Adipocyte (in vitro differentiated cells): ENCODE measurements around the gene INS.
A peak's percentile ranks its signal among the peaks of the same experiment; 100 is the strongest.

Experiments used
- DNase-seq: peaks from one replicate; pipeline ENCODE4 v3.0.0-alpha.2; 2015; ENCODE audit warnings: low read depth
- H3K27me3 ChIP-seq: replicated peaks from 2 replicates; pipeline ENCODE4 v1.7.0; 2013; ENCODE audit warnings: mild to moderate bottlenecking, low read length, moderate library complexity; ENCODE audit not compliant: control insufficient read depth, insufficient read depth
- H3K36me3 ChIP-seq: 2 replicates; pipeline ENCODE4 v1.7.0; 2013; ENCODE audit warnings: low read length, mild to moderate bottlenecking, moderate library complexity; ENCODE audit not compliant: control insufficient read depth, insufficient read depth, severe bottlenecking
- H3K4me1 ChIP-seq: 2 replicates; pipeline ENCODE4 v1.7.0; 2013; ENCODE audit warnings: mild to moderate bottlenecking, low read length, moderate library complexity; ENCODE audit not compliant: control insufficient read depth, insufficient read depth
- H3K4me3 ChIP-seq: 2 replicates; pipeline ENCODE4 v1.7.0; 2013; ENCODE audit warnings: mild to moderate bottlenecking, low read length, moderate library complexity
- H3K9ac ChIP-seq: 2 replicates; pipeline ENCODE4 v1.7.0; 2013; ENCODE audit warnings: mild to moderate bottlenecking, low read length, moderate library complexity
- H3K9me3 ChIP-seq: 2 replicates; pipeline ENCODE4 v1.7.0; 2013; ENCODE audit warnings: mild to moderate bottlenecking, low read length, moderate library complexity; ENCODE audit not compliant: control insufficient read depth

INS gene

DNA sequence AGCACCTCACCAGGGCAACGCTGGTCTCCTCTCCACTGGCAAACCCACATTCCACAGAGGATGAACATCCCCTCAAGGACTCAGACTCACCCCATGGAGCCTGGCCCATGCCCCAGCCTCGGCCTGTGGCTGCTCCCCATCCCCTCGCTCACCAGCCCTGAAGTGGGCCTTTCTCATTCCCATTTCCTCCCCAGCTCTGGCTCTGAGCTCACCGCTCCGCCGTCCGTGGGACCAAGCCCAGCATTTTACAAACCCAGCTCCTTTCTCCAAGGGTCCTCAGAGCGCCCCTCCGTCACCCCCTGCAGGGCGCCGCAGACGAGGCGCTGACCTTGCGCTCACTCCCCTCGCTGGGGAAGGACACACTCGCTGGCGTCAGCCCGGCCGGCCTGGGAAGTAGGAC lies 15.0 kb downstream of the INS start:
- H3K9ac ChIP-seq: no peak overlapping the region
- no peaks in the 10 kb centered on the region for H3K9me3 ChIP-seq
- H3K36me3 ChIP-seq: no peaks in the 10 kb centered on the region
- peaks cover 14% of the 10 kb centered on the region for H3K4me1 ChIP-seq
- H3K27me3 ChIP-seq: peaks cover 75% of the 10 kb centered on the region
- no peak overlapping the region for H3K4me3 ChIP-seq
- DNase-seq: no peak

DNA sequence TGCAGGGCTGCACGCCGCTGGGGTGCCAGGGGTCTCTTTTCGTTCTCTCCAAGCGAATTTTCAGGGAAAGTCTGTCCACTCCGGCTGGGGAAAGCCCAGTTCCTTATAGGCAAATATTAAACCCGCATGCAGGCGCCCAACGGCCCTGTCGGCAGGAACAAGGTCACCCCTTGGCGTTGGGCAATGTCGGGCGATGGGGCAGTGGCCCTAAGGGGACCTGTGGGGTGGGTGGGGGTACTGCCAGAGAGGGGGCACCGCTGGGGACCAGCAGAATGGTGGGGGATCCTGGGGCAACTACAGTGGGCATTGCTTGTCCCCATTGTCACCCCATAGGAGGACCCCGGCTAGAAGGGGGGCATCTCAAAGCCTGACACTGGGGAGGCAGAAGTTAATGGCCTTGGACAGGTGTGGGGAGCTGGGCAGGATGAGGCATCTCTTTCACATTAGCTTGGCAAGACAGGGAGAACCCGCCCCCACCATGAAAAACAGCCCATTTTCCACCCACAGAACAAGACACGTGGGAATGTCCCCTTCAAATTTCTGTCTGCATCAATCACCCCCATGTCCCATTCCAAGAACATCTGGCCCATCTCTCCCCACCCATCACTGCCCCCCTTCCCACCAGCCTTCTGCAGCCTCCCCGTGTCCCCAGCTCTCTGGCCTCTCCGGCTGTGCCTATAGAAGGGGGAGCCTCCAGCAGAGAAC lies 16.3 kb downstream of the INS start:
- Histone ChIP-seq H3K27me3 (peaks cover 62% of the 10 kb centered on the region), H3K4me1 (peaks cover 14% of the 10 kb centered on the region), H3K36me3 (no peaks in the 10 kb centered on the region), H3K4me3 (no peak overlapping the region), H3K9ac (no peak overlapping the region), H3K9me3 (no peaks in the 10 kb centered on the region)
- no peak for DNase-seq

DNA sequence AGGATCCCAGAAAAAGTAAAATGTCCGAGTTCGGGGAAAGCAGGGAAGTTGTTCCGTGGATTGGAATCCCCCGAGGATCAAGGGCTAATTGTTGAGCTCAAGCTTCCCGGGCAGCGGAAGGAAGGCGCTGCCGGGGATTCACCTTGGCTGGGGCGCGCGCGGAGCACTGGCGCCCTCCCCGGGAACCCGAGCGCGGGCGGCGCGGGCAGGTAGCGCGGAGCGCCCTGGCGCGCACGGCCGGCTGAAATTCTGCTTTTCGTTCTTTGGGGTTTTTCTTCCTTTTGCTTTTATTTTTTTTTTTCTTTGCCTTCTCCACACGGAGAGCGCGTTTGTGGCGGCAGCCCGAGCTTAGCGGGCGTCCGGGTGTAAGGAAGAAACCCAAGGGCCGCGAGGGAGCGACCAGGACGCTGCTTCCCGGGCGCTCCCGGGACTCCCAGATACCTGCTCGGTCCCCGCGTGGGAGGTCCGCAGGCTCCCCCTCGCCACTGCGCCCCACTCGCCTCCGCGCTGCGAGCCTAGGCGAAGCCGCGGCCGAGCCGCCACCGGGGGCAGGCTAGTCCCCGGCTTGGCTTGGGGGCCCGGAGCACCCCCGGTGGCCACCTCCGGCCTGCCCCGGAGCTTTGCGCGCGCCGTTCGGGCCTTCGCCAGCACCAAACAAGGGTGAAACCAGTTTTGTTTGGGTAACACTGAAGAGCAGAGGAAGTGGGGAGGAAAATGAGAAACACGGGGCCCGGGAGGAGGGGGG lies 17.0 kb downstream of the INS start:
- Histone ChIP-seq H3K4me1 (peaks cover 14% of the 10 kb centered on the region), H3K9me3 (no peaks in the 10 kb centered on the region), H3K36me3 (no peaks in the 10 kb centered on the region), H3K4me3 (no peak overlapping the region), H3K9ac (no peak overlapping the region), H3K27me3 (peaks cover 56% of the 10 kb centered on the region)
- DNase-seq: peak; percentile 58

DNA sequence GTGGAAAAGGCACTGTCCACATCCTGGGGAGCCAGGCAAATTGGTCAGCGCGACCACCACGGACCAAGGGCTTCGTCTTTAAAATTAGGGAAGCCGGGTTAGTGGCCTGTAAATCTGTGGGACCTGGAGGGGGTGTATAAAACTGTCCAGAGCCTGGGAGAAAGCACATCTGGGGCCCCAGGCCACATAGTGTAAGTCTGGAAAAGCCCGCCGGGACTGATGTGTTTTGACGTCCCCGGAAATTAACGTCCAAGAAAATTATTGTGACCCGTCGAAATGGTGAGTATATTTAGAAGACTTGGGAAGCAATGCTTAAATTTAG lies 17.6 kb downstream of the INS start:
- peaks cover 14% of the 10 kb centered on the region for H3K4me1 ChIP-seq
- no peaks in the 10 kb centered on the region for H3K36me3 ChIP-seq
- H3K27me3 ChIP-seq: peaks cover 50% of the 10 kb centered on the region
- no peak overlapping the region for H3K4me3 ChIP-seq
- DNase-seq: no peak
- no peak overlapping the region for H3K9ac ChIP-seq
- H3K9me3 ChIP-seq: no peaks in the 10 kb centered on the region

DNA sequence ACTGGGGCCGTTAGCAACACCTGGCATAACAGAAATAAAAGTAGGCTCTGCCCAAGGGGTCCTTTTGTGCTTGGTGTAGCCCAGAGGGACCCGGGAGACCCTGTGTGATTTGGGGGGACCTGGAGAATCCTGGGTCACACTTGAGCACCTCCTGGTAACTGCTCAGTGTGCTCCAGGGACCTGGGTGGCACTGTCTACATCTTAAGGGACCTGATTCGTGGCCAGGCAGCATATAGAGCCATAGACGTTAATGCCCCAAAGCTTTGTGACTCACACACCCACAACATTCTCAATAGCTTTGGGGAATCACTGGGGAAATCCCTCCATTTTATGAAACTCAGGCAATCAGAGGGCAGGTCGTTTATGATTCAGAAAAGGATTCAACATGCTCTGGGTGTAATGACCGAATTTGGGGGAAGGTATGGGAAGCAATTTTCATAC lies 18.2 kb downstream of the INS start:
- Histone ChIP-seq H3K4me1 (peaks cover 14% of the 10 kb centered on the region), H3K9me3 (no peaks in the 10 kb centered on the region), H3K9ac (no peak overlapping the region), H3K27me3 (peaks cover 44% of the 10 kb centered on the region), H3K36me3 (no peaks in the 10 kb centered on the region), H3K4me3 (no peak overlapping the region)
- DNase-seq: peak; percentile 72

DNA sequence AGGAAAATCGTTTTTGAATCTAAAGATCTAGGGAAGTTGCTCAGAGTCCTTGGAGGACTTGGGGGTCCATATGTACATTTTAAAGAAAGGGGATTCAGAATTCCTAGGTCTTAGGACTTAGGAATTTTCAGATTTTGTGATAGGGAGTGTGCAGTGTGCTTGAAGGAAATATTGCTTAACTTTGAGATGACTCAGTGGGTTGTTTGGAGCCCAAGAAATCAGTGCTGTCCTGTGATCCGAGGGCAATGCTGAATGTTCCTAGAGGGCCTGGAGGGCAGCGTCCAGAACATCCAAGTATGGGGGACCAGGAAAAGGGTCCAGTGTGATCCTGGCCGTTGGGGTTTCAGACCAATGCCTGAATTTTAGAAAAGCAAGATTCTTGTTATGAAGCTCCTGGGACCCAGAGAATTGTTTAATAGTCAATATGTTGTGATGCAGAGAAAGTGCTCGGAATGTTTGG lies 18.7 kb downstream of the INS start:
- Histone ChIP-seq H3K36me3 (no peaks in the 10 kb centered on the region), H3K4me3 (no peak overlapping the region), H3K27me3 (peaks cover 43% of the 10 kb centered on the region)

DNA sequence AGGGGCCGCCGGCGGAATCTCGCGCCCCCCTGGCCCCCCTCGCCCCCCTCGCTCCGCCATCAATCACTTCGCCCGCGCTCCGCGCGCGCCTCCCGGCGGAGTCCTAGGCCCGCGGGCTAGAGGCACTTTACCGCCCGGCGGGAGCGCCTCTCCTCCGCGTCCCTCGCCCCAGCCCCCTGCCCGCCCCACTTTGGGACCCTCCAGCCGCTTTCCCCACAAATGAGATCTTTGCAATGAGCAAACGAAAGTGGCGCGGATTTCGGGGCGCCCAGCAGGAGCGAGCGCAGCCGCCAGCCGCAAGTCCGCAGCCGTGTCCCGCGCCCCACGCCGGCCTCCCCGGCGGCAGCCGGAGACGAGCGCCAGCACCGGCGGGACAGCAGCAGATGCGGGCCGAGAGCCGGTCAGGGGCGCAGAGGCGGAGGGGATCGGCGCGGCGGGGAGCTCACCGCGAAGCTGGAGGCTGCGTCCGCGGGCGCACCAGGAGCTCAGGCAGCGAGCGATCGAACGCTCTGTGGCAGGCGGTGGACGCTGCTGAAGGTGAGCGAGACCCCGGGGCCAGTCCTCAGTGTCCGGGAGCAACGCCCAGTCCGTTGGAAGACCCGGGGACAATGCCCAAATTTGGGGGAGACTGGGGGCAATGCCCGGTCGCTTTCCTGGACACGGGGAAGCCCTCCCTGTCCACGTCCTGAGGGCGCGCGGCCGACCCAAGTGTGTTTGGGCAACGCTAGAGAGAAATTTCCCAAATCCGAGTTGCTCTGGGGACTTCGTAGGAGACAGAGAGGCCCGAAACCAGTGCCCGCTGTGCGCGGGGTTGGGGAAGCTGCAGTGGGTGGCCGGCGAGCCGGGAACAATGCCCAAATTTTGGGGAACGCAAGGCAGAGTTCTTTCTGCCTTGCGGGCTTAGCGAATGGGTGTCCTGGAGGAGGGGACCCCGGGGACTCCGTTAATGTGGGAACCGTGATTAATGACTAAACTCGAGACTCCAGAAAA lies 20.3 kb downstream of the INS start:
- Histone ChIP-seq H3K27me3 (peaks cover 28% of the 10 kb centered on the region), H3K9ac (no peak overlapping the region), H3K4me3 (no peak overlapping the region), H3K36me3 (no peaks in the 10 kb centered on the region), H3K4me1 (peaks cover 14% of the 10 kb centered on the region), H3K9me3 (no peaks in the 10 kb centered on the region)
- DNase-seq: peak; percentile 58

More for the DNA sequence above, 18.7 kb downstream of the INS start:
- Histone ChIP-seq H3K9ac (no peak overlapping the region), H3K9me3 (no peaks in the 10 kb centered on the region), H3K4me1 (peaks cover 14% of the 10 kb centered on the region)
- DNase-seq: peak; percentile 88

DNA sequence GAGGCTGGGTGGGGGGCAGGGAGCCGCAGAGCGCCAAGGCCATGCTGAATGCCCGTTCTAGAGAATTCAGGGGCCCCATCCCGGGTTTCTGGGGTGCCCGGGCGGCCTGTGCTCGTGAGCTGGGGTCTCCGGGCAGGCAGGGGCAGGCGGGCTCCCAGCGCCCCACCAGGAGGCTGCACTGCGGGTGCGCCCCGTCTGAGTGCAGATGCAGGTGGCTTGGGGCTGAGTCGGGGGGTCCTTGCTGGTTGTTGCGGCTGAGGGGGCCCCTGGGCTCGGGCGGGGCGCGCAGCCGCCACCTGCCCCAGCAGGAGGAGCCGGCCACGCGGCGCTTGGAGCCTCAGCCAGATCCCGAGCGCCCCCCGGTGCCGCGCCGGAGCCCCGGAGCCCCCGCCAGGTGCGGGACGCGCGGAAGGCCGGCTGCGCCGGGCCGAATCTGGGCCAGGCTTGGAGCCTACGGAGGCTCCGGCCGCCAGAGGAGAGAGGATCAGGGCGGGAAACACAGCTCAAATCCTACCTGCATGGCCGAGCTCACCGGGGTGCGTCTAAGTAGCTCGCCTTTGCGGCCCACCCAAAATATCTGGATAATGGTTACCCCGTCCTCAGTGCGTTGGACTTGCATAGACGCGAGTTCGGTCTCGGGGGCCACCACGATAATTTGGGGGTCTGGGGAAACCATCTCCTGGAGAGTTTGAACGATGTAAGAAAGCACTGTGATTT lies 21.2 kb downstream of the INS start:
- H3K36me3 ChIP-seq: no peaks in the 10 kb centered on the region
- no peaks in the 10 kb centered on the region for H3K9me3 ChIP-seq
- no peak overlapping the region for H3K4me3 ChIP-seq
- peaks cover 27% of the 10 kb centered on the region for H3K27me3 ChIP-seq
- DNase-seq: peak; percentile 49
- H3K9ac ChIP-seq: no peak overlapping the region
- peaks cover 14% of the 10 kb centered on the region for H3K4me1 ChIP-seq

DNA sequence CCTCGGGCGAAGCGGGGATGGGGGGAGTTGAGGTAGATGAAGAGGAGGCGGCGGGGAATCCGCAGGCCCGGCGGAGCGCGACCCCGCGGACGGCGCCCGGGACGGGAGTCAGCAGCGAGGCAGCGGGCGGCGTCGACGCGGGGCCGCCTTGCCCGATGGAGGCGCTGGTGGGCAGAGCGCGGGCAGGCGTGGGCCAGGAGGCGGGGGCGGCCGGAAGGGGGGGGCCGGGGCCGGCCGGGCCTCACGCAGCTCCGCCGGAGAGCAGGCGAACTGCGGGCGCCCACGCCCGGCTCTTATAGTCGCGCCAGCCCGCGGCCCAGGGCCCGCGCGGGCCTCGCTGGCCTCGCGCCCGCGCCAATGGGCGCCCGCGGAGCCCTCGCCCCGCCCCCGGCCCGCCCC lies 21.9 kb downstream of the INS start, which contains the start of gene IGF2:
Gene IGF2, minus strand, starts transcription at position 267 of the 399 bp plus-strand sequence. CDS start 3,866 bp downstream, outside the sequence.
- Histone ChIP-seq H3K4me1 (peaks cover 14% of the 10 kb centered on the region), H3K4me3 (no peak within 1 kb of the TSS), H3K9ac (no peak within 1 kb of the TSS), H3K9me3 (no peaks in the 10 kb centered on the region), H3K27me3 (peaks cover 31% of the 10 kb centered on the region), H3K36me3 (no peaks in the 10 kb centered on the region)
- peak; percentile 88 for DNase-seq

DNA sequence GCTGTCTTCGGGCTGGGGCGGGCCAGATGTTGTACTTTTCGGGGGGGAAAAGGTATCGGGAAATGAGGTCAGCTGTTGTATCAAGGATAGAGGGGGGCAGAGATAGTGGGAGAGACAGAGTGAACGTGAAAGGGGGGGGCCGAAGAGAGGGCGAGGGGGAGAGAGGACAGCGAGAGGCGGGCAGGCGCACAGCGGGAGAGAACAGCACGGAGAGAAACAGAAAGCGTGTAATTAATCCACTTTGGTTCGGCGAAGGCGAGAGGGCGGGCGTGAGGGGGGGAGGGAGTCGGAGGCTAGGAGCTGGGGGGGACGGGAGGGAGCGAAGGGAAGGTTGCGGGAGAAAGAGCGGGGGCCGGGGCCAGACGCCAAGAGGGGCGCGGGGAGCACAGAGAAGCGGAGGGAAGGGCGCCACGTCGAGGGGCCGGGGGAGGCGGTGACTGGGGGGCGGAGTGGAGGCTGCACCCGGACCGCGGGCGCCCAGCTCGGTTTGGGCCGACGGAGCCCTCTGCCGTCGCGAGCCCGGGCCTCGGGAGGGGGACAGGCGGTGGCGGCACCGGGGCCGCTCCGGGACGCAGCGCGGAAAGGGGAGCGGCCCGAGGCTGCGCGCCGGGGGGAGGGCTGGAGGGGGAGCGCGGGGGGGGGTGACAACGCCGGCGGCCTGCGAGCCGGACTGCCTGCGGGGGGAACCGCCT lies 22.4 kb downstream of the INS start:
- H3K4me3 ChIP-seq: no peak overlapping the region
- no peaks in the 10 kb centered on the region for H3K9me3 ChIP-seq
- H3K9ac ChIP-seq: no peak overlapping the region
- peaks cover 14% of the 10 kb centered on the region for H3K4me1 ChIP-seq
- DNase-seq: peak; percentile 61
- peaks cover 32% of the 10 kb centered on the region for H3K27me3 ChIP-seq
- no peaks in the 10 kb centered on the region for H3K36me3 ChIP-seq
